ENCODE data around the gene REM1. TPM values are rescaled to one million over a fixed set of nuclear protein-coding genes. Genes with fewer than 3 reads are reported as not detected.
A peak's percentile ranks its signal among the peaks of the same experiment; 100 is the strongest.

REM1 gene
- total and polyA plus RNA-seq, 2 of the 13 experiments (the other 11 are each of a cell fraction or from before 2014, with no cell fraction given) = not detected

GRCh38 chr20:31502884-31503673 lies 28.0 kb downstream of the REM1 start (continued):
- 0 out of 2 replicates have a peak, but pooled peaks have one; percentile 48 for TF ChIP-seq UBTF (CRISPR knock-in tag; IDR thresholded peaks at IDR 0.05)
- TF ChIP-seq ZNF280B (CRISPR knock-in tag; IDR thresholded peaks at IDR 0.05; ENCODE audit: borderline replicate concordance) = 0 out of 2 replicates have a peak, but pooled peaks have one; percentile 58
- TF ChIP-seq ZNF580 (CRISPR knock-in tag; IDR thresholded peaks at IDR 0.05; ENCODE audit: borderline replicate concordance, low read depth) = peak; percentile 92; the same call in 1 of the 2 replicates
- TF ChIP-seq HIC2 (CRISPR knock-in tag; IDR thresholded peaks at IDR 0.05; ENCODE audit: low read depth) = 0 out of 2 replicates have a peak, but pooled peaks have one; percentile 25
- peak; percentile 61 for TF ChIP-seq ZNF501 (CRISPR knock-in tag; IDR thresholded peaks at IDR 0.05)
- peak; percentile 79; the same call in 1 of the 2 replicates for TF ChIP-seq AHR (CRISPR knock-in tag; IDR thresholded peaks at IDR 0.05)
- TF ChIP-seq MIER2 (CRISPR knock-in tag; IDR thresholded peaks at IDR 0.05) = peak; percentile 68
- TF ChIP-seq KDM5B (CRISPR knock-in tag; IDR thresholded peaks at IDR 0.05; ENCODE audit: borderline replicate concordance) = peak; percentile 32; the same call in 1 of the 2 replicates
- TF ChIP-seq ZNF513 (CRISPR knock-in tag; conservative IDR thresholded peaks at IDR 0.05) = 0 out of 2 replicates have a peak, but pooled peaks have one; percentile 28
- peak; percentile 92; the same call in 1 of the 2 replicates for TF ChIP-seq NFKB2 (CRISPR knock-in tag; IDR thresholded peaks at IDR 0.05; ENCODE audit: borderline replicate concordance)
- TF ChIP-seq FOXC1 (CRISPR knock-in tag; IDR thresholded peaks at IDR 0.05; ENCODE audit: borderline replicate concordance) = peak; percentile 85; the same call in 1 of the 2 replicates
- TF ChIP-seq MIXL1 (CRISPR knock-in tag; IDR thresholded peaks at IDR 0.05) = peak; percentile 68; the same call in 1 of the 2 replicates
- TF ChIP-seq ELF3 (CRISPR knock-in tag; IDR thresholded peaks at IDR 0.05) = 0 out of 2 replicates have a peak, but pooled peaks have one; percentile 31
- peak; percentile 46; the same call in 1 of the 2 replicates for TF ChIP-seq ZNF772 (CRISPR knock-in tag; IDR thresholded peaks at IDR 0.05)
- peak; percentile 51 for TF ChIP-seq AGO1 (IDR thresholded peaks at IDR 0.05; ENCODE audit: low read depth, low read length, poor library complexity, severe bottlenecking)
- peak; percentile 84 for TF ChIP-seq ZMYM3 (CRISPR knock-in tag; IDR thresholded peaks at IDR 0.05)
- peak; percentile 100 for TF ChIP-seq CTCF (CRISPR knock-in tag; IDR thresholded peaks at IDR 0.05)
- TF ChIP-seq ZNF205 (CRISPR knock-in tag; IDR thresholded peaks at IDR 0.05) = peak; percentile 43; the same call in 1 of the 2 replicates

Data from HepG2 (cell line).